Choroid plexus epithelial cell (primary cell): Measurements from ENCODE around the gene GNAT2.

ENCODE experiments used
- DNase-seq: peaks from one replicate; pipeline ENCODE4 v3.0.0-alpha.2; 2010; ENCODE audit warnings: low read depth
- H3K4me3 ChIP-seq: 2 replicates; pipeline ENCODE4 v1.5.1; 2011; ENCODE audit warnings: low read depth, mild to moderate bottlenecking, control low read depth, low read length, moderate library complexity
- TF ChIP-seq, protein P1 (sequence below): conservative IDR thresholded peaks from 2 replicates; pipeline ENCODE4 v1.5.1; 2011; ENCODE audit warnings: low read depth, mild to moderate bottlenecking, control low read depth, inconsistent platforms, low read length, moderate library complexity

GNAT2 gene

DNA sequence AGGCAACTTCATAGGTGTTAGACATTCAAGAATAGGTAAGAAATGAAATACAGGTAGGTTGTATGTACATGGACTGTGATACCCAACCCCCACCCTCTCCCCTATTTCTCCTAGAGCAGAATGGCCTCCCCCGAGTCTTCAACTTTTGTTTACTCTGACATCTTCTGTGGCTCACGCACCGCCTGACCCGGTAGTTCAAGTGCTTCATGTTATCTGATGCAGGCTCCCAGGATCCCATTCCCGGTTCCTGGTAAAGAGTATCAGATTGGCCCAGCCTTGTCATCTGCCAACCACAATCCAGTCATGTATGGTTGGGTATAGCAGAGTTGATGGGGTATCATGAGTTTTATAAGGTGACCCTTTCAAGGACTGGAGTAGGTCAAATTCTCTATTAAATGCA, 61.9 kb downstream of the GNAT2 start:
- no peak overlapping the region for H3K4me3 ChIP-seq
- DNase-seq, result no peak
- TF ChIP-seq, protein P1, sequence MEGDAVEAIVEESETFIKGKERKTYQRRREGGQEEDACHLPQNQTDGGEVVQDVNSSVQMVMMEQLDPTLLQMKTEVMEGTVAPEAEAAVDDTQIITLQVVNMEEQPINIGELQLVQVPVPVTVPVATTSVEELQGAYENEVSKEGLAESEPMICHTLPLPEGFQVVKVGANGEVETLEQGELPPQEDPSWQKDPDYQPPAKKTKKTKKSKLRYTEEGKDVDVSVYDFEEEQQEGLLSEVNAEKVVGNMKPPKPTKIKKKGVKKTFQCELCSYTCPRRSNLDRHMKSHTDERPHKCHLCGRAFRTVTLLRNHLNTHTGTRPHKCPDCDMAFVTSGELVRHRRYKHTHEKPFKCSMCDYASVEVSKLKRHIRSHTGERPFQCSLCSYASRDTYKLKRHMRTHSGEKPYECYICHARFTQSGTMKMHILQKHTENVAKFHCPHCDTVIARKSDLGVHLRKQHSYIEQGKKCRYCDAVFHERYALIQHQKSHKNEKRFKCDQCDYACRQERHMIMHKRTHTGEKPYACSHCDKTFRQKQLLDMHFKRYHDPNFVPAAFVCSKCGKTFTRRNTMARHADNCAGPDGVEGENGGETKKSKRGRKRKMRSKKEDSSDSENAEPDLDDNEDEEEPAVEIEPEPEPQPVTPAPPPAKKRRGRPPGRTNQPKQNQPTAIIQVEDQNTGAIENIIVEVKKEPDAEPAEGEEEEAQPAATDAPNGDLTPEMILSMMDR, result no peak

DNA sequence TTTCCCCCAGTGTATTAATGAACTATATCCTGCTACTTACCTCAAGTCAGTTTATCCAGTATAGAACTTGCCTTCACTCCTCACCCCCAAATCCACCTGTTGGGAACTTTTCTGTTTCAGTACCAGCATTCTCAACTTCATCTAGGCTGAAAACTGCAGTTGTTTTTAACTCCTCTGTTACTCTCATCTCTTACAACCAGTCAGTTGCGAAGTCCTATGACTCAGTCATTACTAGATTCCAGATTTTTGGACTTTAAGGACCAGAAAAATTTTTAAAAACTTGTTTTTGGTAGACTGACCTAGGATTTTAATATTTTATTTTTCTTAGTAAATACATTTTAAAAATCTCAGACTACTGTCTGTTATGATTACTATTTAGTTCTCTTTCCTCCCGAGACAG, 62.9 kb downstream of the GNAT2 start:
- no peak overlapping the region for H3K4me3 ChIP-seq
- TF ChIP-seq, protein P1, result no peak
- DNase-seq, result no peak
